ENCODE results near the gene LDLRAD1.
"Not testable (repeated sequence)": the region's sequence is repeated elsewhere in the genome, so short reads cannot be mapped to it uniquely, and the experiment has no call there.

LDLRAD1 gene

GRCh38 chr1:54003249-54003646 is 14.7 kb downstream of the LDLRAD1 start:
- no peak overlapping the region for H3K27ac ChIP-seq (ENCODE audit: low read length)
- no peaks in the 10 kb centered on the region for H3K27me3 ChIP-seq (ENCODE audit: insufficient read depth, low read length)
- no peak overlapping the region for H3K4me3 ChIP-seq (ENCODE audit: low read length)
- no peaks in the 10 kb centered on the region for H3K36me3 ChIP-seq (ENCODE audit: insufficient read depth, low read depth, low read length)
- no peak overlapping the region for H3K9ac ChIP-seq (ENCODE audit: low read depth, low read length)
- H3K4me1 ChIP-seq (ENCODE audit: insufficient read depth, low read length): no peaks in the 10 kb centered on the region
- no peaks in the 10 kb centered on the region; the same call in 1 of the 2 replicates for H3K9me3 ChIP-seq (ENCODE audit: insufficient read depth, low read depth, low read length)

GRCh38 chr1:54002544-54003248 is 15.3 kb downstream of the LDLRAD1 start:
- H3K27ac ChIP-seq (ENCODE audit: low read length): no peak overlapping the region
- H3K27me3 ChIP-seq (ENCODE audit: insufficient read depth, low read length): no peaks in the 10 kb centered on the region
- no peak overlapping the region for H3K4me3 ChIP-seq (ENCODE audit: low read length)

GRCh38 chr1:54001591-54001990 is 16.4 kb downstream of the LDLRAD1 start:
- Histone ChIP-seq H3K36me3 (ENCODE audit: insufficient read depth, low read depth, low read length) (no peaks in the 10 kb centered on the region), H3K27ac (ENCODE audit: low read length) (no peak overlapping the region), H3K4me3 (ENCODE audit: low read length) (no peak overlapping the region), H3K27me3 (ENCODE audit: insufficient read depth, low read length) (no peaks in the 10 kb centered on the region), H3K9me3 (ENCODE audit: insufficient read depth, low read depth, low read length) (no peaks in the 10 kb centered on the region; the same call in 1 of the 2 replicates), H3K4me1 (ENCODE audit: insufficient read depth, low read length) (no peaks in the 10 kb centered on the region), H3K9ac (ENCODE audit: low read depth, low read length) (no peak overlapping the region)

More at GRCh38 chr1:54002544-54003248, 15.3 kb downstream of the LDLRAD1 start:
- Histone ChIP-seq H3K36me3 (ENCODE audit: insufficient read depth, low read depth, low read length) (no peaks in the 10 kb centered on the region), H3K9me3 (ENCODE audit: insufficient read depth, low read depth, low read length) (no peaks in the 10 kb centered on the region; the same call in 1 of the 2 replicates), H3K4me1 (ENCODE audit: insufficient read depth, low read length) (no peaks in the 10 kb centered on the region), H3K9ac (ENCODE audit: low read depth, low read length) (no peak overlapping the region)

GRCh38 chr1:53999920-54000319 is 18.1 kb downstream of the LDLRAD1 start:
- no peak overlapping the region for H3K9ac ChIP-seq (ENCODE audit: low read depth, low read length)
- H3K9me3 ChIP-seq (ENCODE audit: insufficient read depth, low read depth, low read length): no peaks in the 10 kb centered on the region; the same call in 1 of the 2 replicates
- H3K36me3 ChIP-seq (ENCODE audit: insufficient read depth, low read depth, low read length): no peaks in the 10 kb centered on the region
- no peaks in the 10 kb centered on the region for H3K4me1 ChIP-seq (ENCODE audit: insufficient read depth, low read length)
- no peak overlapping the region for H3K27ac ChIP-seq (ENCODE audit: low read length)
- H3K27me3 ChIP-seq (ENCODE audit: insufficient read depth, low read length): no peaks in the 10 kb centered on the region
- no peak overlapping the region for H3K4me3 ChIP-seq (ENCODE audit: low read length)

- H3K27ac ChIP-seq (ENCODE audit: low read length): no peak overlapping the region
- no peak overlapping the region for H3K9ac ChIP-seq (ENCODE audit: low read depth, low read length)
- H3K4me1 ChIP-seq (ENCODE audit: insufficient read depth, low read length): no peaks in the 10 kb centered on the region
- H3K36me3 ChIP-seq (ENCODE audit: insufficient read depth, low read depth, low read length): no peaks in the 10 kb centered on the region
- no peak overlapping the region for H3K4me3 ChIP-seq (ENCODE audit: low read length)
- H3K9me3 ChIP-seq (ENCODE audit: insufficient read depth, low read depth, low read length): no peaks in the 10 kb centered on the region
- H3K27me3 ChIP-seq (ENCODE audit: insufficient read depth, low read length): no peaks in the 10 kb centered on the region
Measured at GRCh38 chr1:53998223-53998622, 19.8 kb downstream of the LDLRAD1 start.

GRCh38 chr1:53995683-53996082 is 22.3 kb downstream of the LDLRAD1 start:
- no peak overlapping the region for H3K27ac ChIP-seq (ENCODE audit: low read length)
- no peak overlapping the region for H3K4me3 ChIP-seq (ENCODE audit: low read length)
- H3K9ac ChIP-seq (ENCODE audit: low read depth, low read length): no peak overlapping the region

GRCh38 chr1:53994516-53994915 is 23.5 kb downstream of the LDLRAD1 start:
- H3K27ac ChIP-seq (ENCODE audit: low read length); H3K36me3 ChIP-seq (ENCODE audit: insufficient read depth, low read depth, low read length); H3K9ac ChIP-seq (ENCODE audit: low read depth, low read length); H3K9me3 ChIP-seq (ENCODE audit: insufficient read depth, low read depth, low read length); H3K27me3 ChIP-seq (ENCODE audit: insufficient read depth, low read length); H3K4me3 ChIP-seq (ENCODE audit: low read length); H3K4me1 ChIP-seq (ENCODE audit: insufficient read depth, low read length): not testable (repeated sequence)

More at GRCh38 chr1:53995683-53996082, 22.3 kb downstream of the LDLRAD1 start:
- Histone ChIP-seq H3K9me3 (ENCODE audit: insufficient read depth, low read depth, low read length) (no peaks in the 10 kb centered on the region), H3K27me3 (ENCODE audit: insufficient read depth, low read length) (no peaks in the 10 kb centered on the region), H3K4me1 (ENCODE audit: insufficient read depth, low read length) (no peaks in the 10 kb centered on the region), H3K36me3 (ENCODE audit: insufficient read depth, low read depth, low read length) (no peaks in the 10 kb centered on the region)

GRCh38 chr1:53992085-53992874 is 25.7 kb downstream of the LDLRAD1 start:
- Histone ChIP-seq H3K9ac (ENCODE audit: low read depth, low read length) (no peak overlapping the region), H3K27ac (ENCODE audit: low read length) (no peak overlapping the region), H3K36me3 (ENCODE audit: insufficient read depth, low read depth, low read length) (no peaks in the 10 kb centered on the region), H3K9me3 (ENCODE audit: insufficient read depth, low read depth, low read length) (no peaks in the 10 kb centered on the region), H3K27me3 (ENCODE audit: insufficient read depth, low read length) (no peaks in the 10 kb centered on the region), H3K4me1 (ENCODE audit: insufficient read depth, low read length) (no peaks in the 10 kb centered on the region), H3K4me3 (ENCODE audit: low read length) (no peak overlapping the region)

- Histone ChIP-seq H3K9me3 (ENCODE audit: insufficient read depth, low read depth, low read length) (no peaks in the 10 kb centered on the region), H3K36me3 (ENCODE audit: insufficient read depth, low read depth, low read length) (no peaks in the 10 kb centered on the region), H3K27me3 (ENCODE audit: insufficient read depth, low read length) (no peaks in the 10 kb centered on the region), H3K9ac (ENCODE audit: low read depth, low read length) (no peak overlapping the region), H3K4me3 (ENCODE audit: low read length) (no peak overlapping the region), H3K4me1 (ENCODE audit: insufficient read depth, low read length) (no peaks in the 10 kb centered on the region), H3K27ac (ENCODE audit: low read length) (no peak overlapping the region)
Measured at GRCh38 chr1:53987880-53988279, 30.1 kb downstream of the LDLRAD1 start.

GRCh38 chr1:53986458-53986857 is 31.5 kb downstream of the LDLRAD1 start:
- Histone ChIP-seq H3K36me3 (ENCODE audit: insufficient read depth, low read depth, low read length) (no peaks in the 10 kb centered on the region), H3K4me3 (ENCODE audit: low read length) (no peak overlapping the region), H3K27ac (ENCODE audit: low read length) (no peak overlapping the region), H3K9me3 (ENCODE audit: insufficient read depth, low read depth, low read length) (no peaks in the 10 kb centered on the region), H3K9ac (ENCODE audit: low read depth, low read length) (no peak overlapping the region), H3K4me1 (ENCODE audit: insufficient read depth, low read length) (peaks cover 5% of the 10 kb centered on the region; the same call in 1 of the 2 replicates), H3K27me3 (ENCODE audit: insufficient read depth, low read length) (no peaks in the 10 kb centered on the region)

GRCh38 chr1:53984726-53985125 is 33.3 kb downstream of the LDLRAD1 start:
- Histone ChIP-seq H3K27me3 (ENCODE audit: insufficient read depth, low read length) (no peaks in the 10 kb centered on the region), H3K4me3 (ENCODE audit: low read length) (no peak overlapping the region), H3K36me3 (ENCODE audit: insufficient read depth, low read depth, low read length) (no peaks in the 10 kb centered on the region), H3K9ac (ENCODE audit: low read depth, low read length) (no peak overlapping the region), H3K4me1 (ENCODE audit: insufficient read depth, low read length) (peaks cover 5% of the 10 kb centered on the region; the same call in 1 of the 2 replicates), H3K9me3 (ENCODE audit: insufficient read depth, low read depth, low read length) (no peaks in the 10 kb centered on the region), H3K27ac (ENCODE audit: low read length) (no peak overlapping the region)

GRCh38 chr1:53982763-53983104 is 35.3 kb downstream of the LDLRAD1 start:
- peak overlapping the region; percentile 7; the same call in 1 of the 2 replicates for H3K9ac ChIP-seq (ENCODE audit: low read depth, low read length)
- H3K27ac ChIP-seq (ENCODE audit: low read length): no peak overlapping the region
- no peaks in the 10 kb centered on the region for H3K36me3 ChIP-seq (ENCODE audit: insufficient read depth, low read depth, low read length)
- peak overlapping the region; percentile 57 for H3K4me3 ChIP-seq (ENCODE audit: low read length)
- H3K9me3 ChIP-seq (ENCODE audit: insufficient read depth, low read depth, low read length): no peaks in the 10 kb centered on the region
- H3K27me3 ChIP-seq (ENCODE audit: insufficient read depth, low read length): no peaks in the 10 kb centered on the region
- peaks cover 5% of the 10 kb centered on the region; the same call in 1 of the 2 replicates for H3K4me1 ChIP-seq (ENCODE audit: insufficient read depth, low read length)
